Activated naive CD8-positive, alpha-beta T cell treated with anti-CD3 and anti-CD28 coated beads, Interleukin-2, amount 50 U/mL, for 16 hours (primary cell): ENCODE results near the gene ARHGAP36.

Experiments
- DNase-seq: peaks from one replicate; pipeline ENCODE4 v3.0.0-alpha.2; 2020; ENCODE audit warnings: low read depth, low spot score

Gene ARHGAP36, protein sequence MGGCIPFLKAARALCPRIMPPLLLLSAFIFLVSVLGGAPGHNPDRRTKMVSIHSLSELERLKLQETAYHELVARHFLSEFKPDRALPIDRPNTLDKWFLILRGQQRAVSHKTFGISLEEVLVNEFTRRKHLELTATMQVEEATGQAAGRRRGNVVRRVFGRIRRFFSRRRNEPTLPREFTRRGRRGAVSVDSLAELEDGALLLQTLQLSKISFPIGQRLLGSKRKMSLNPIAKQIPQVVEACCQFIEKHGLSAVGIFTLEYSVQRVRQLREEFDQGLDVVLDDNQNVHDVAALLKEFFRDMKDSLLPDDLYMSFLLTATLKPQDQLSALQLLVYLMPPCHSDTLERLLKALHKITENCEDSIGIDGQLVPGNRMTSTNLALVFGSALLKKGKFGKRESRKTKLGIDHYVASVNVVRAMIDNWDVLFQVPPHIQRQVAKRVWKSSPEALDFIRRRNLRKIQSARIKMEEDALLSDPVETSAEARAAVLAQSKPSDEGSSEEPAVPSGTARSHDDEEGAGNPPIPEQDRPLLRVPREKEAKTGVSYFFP

GRCh38 chrX:131058136-131058868 lies at the start of gene ARHGAP36:
Gene ARHGAP36, plus strand, starts transcription at chrX:131058346. Its CDS starts 23,320 bp downstream, at chrX:131081666.
- no peak for DNase-seq

GRCh38 chrX:131010186-131010585 lies 48.0 kb upstream of the ARHGAP36 start:
- no peak for DNase-seq

- no peak for DNase-seq
Measured at GRCh38 chrX:131025336-131025735, 32.8 kb upstream of the ARHGAP36 start.

DNA sequence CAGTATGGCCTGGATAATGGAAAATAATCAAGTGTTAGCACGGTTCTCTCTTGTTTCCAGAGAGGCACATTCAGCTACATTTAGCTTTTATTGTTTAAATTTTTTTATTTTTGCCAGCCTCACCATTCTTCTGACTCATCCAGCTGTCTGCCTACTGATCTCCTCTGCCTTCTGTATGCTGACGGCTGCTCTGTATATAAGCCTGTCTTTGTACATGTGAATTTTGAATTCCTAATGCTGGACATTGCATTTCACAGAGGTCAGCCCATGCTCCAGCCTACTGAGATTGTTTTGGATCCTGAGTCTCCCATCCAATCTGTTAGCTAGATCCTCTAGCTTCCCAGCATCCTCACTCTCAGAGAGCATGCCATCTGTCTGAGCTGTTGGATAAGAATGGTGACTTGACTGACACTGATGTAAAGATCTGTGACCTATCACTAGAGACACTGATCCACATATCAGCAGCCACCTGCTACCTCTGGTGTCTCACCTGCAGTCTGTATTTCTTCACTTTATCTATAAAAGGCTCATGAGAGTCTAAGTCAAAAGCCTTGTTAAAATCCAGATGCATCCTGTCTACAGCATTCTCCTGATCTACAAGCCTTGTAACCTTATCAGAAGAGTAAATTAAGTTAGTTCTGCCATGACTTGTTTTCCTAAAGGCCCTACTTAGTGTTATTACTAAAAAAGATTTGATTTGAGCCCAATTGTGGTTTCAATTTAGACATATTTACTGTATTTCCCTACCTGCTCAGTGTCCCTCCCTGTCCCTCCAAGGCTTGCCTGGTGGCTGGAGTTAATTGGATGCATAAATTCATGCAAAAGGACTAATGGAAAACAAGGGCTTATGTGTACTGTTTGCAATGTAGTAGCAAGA lies 25.6 kb upstream of the ARHGAP36 start:
- DNase-seq: no peak

GRCh38 chrX:131034063-131034462 lies 24.1 kb upstream of the ARHGAP36 start:
- no peak for DNase-seq

GRCh38 chrX:131040781-131041180 lies 17.4 kb upstream of the ARHGAP36 start:
- DNase-seq: no peak

DNA sequence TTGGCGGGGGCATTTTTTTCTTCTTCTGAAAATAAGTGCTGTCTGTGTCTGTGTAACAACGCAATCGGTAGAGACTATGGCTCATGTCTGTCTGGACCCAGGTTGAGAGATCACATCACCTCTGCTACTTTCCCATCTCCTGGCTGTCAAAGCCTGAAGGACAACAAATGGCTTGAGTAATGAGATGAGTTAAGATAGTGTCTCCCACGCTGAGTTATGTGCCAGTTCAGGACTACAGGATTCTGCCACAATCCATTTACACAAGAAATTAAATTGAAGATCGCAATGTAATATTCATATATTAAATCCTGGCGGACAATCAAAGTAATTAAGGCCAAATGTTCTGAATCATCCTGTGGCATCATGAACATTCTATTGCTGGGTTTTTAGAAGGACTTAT lies 16.5 kb upstream of the ARHGAP36 start:
- DNase-seq: no peak

- DNase-seq: no peak
Measured at GRCh38 chrX:131045726-131046125, 12.4 kb upstream of the ARHGAP36 start.

- no peak for DNase-seq
Measured at GRCh38 chrX:131046596-131046995, 11.6 kb upstream of the ARHGAP36 start.

DNA sequence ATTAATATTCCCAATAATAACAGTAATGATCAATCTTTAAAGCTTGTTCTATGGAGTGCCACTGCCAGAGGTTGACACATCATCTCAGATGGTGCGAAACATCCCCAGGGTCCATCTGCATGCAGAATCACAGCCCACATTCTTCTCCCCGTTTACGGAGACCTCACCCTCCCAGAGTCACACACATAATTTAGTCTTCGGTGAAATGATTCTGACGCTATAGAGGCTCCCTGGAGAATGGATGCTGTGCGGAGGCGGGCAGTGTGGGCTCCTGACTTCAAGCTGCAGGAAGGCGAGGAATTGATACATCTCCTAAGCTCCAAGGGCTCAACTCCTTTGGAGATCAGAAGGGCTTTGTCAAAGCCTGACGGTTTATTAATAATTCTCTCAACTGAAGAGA lies 11.0 kb upstream of the ARHGAP36 start:
- DNase-seq: no peak

DNA sequence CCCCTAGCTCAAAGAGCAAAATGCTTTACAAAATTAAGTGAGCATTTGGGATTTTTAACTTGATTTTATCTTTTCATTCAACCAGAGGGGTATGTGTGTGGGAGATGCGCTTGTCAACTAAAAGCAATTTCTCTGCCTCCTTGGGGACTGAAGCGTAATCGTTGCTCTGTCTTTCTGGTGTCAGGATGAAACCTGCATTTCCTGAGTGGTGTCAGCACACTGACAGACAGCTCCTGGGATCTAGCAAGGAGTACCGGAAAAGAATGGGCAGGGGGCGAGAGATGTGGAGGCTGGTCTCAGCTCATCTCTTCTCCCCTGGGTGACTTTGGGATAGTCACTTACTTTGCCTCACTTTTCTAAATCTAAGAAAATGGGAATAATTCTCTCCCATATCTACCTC lies 5.1 kb upstream of the ARHGAP36 start:
- DNase-seq: no peak

- DNase-seq: no peak
Measured at GRCh38 chrX:131054906-131055305, 3.2 kb upstream of the ARHGAP36 start.

DNA sequence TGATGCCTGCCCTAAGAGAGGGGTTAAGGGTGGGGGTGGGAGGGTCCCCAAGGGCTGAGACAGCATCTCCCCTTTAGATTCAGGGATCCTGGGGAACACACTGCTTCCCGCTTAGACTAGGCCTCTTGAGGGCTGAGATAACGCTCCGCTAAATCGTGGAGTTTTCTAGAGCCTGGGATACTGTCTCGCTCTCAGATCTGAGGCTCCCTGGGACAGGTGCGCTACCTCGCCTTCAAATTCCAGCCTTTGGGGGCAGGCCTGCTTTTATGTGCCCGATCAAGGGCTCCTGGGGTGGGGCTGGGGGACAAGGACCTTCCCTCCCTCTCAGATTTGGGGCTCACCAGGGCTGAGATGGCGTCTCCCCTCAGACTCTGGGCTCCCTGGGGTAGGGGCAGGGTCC lies 440 bp upstream of the ARHGAP36 start:
- DNase-seq: no peak

DNA sequence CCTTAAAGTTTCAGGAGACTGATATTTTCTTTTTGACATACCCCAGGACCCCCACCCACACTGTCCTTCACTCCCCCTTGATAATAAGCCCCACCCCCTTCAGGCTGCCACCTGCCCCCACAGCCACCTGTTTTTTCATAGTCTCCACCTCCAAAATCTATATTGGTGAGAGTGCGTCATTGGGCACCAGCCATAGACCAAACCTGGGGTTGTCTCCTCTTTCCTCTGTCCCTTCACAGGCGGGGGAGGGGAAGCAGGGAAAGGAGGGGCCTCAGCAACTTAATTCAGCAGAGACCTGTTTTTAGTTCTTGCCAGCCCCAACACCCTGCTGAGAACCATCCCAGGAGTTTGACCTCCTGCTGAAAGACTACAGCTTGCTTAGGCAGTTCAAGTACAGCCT lies 1.1 kb downstream of the ARHGAP36 start:
- no peak for DNase-seq

- DNase-seq: no peak
Measured at GRCh38 chrX:131060147-131060546, 2.0 kb downstream of the ARHGAP36 start.

- DNase-seq: no peak
Measured at GRCh38 chrX:131061306-131061705, 3.2 kb downstream of the ARHGAP36 start.

DNA sequence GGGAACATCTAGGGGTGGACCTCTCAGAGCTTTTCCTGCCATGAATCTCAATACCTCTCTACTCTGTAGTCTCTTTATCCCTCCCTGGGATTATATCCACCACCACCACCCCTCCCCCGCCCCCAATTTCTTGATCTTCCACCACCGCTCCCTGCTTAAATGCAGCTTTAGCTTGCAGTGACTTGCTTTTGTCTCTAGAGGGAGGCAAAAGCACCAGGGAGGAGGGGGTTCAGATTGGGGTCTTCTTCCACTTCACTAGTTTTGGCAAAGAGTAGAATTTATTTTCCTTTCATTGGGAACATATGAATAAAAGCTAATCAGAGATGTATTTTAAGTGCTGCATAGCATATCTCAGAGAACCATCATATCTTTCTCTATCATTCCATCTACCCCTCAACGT lies 5.5 kb downstream of the ARHGAP36 start:
- DNase-seq: no peak

DNA sequence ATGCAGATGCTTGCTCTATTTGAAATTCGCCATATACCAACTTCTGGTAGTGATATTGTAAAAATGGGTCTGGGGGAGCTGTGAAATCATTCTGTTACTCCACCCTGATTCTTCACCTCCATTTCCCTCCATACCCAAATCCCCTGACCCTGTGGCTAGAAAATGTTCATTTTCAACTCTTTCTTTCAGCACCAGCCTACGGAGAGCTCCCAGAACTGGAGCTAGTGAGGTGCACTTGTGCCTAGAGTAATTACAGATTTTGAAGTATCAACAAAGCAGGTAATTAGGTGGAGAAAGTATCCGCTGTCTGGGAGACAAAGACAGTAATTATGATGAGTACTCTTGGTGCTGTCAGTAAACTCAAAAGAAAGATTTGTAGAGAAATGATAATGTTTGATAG lies 8.1 kb downstream of the ARHGAP36 start:
- no peak for DNase-seq

DNA sequence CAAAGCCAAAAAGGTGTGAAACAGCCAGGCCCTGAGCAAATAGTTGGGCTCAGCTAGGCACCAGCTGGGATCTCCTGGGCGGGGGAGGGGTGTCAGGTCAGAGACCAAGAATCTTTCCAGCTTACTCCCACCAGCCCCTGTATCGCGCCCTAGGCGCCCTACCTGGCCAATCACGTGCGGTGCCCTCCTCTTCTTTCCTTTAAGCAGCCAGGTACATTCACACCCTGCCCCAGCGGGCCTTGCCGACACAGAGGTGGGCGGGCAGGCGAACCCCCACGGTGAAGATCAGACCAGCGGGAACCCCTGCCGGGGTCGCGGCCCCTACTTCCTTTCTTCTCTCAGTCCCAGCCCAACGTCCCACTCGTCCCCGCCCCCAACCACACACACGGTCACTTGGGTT lies 9.1 kb downstream of the ARHGAP36 start:
- DNase-seq: no peak

- DNase-seq: no peak
Measured at GRCh38 chrX:131067846-131068745, 9.9 kb downstream of the ARHGAP36 start.
